GM21526 (cell line): ENCODE results near the gene CSNK2A1.
"Not testable (repeated sequence)": the region's sequence is repeated elsewhere in the genome, so short reads cannot be mapped to it uniquely, and the experiment has no call there.

Experiments used
- ATAC-seq: cut with Tn5 transposase; IDR thresholded peaks from one replicate; pipeline ENCODE4 v1.9.1; 2021; ENCODE audit warnings: moderate library complexity; ENCODE audit not compliant: unreplicated experiment, low FRiP score

The CSNK2A1 gene

GRCh38 chr20:497979-498378, 45.6 kb downstream of the CSNK2A1 start:
- no peak for ATAC-seq

GRCh38 chr20:496126-496696, 47.4 kb downstream of the CSNK2A1 start:
- no peak for ATAC-seq

GRCh38 chr20:492159-492558, 51.4 kb downstream of the CSNK2A1 start:
- no peak for ATAC-seq

GRCh38 chr20:487655-488054, 55.9 kb downstream of the CSNK2A1 start:
- ATAC-seq, result no peak

GRCh38 chr20:483815-484644, 59.6 kb downstream of the CSNK2A1 start:
- no peak for ATAC-seq

GRCh38 chr20:481167-481566, 62.4 kb downstream of the CSNK2A1 start:
- ATAC-seq, result no peak

- no peak for ATAC-seq
These were observed 63.5 kb downstream of the CSNK2A1 start for GRCh38 chr20:480044-480443.

GRCh38 chr20:479487-479886, 64.1 kb downstream of the CSNK2A1 start:
- no peak for ATAC-seq

- no peak for ATAC-seq
These were observed 64.6 kb downstream of the CSNK2A1 start for GRCh38 chr20:478949-479429.

GRCh38 chr20:478010-478948, 65.3 kb downstream of the CSNK2A1 start:
- ATAC-seq, result no peak

GRCh38 chr20:476561-477249, 66.9 kb downstream of the CSNK2A1 start:
- ATAC-seq, result not testable (repeated sequence)

- ATAC-seq, result no peak
These were observed 67.9 kb downstream of the CSNK2A1 start for GRCh38 chr20:475463-476357.

GRCh38 chr20:474581-474980, 69.0 kb downstream of the CSNK2A1 start:
- ATAC-seq, result no peak

GRCh38 chr20:472889-473292, 70.7 kb downstream of the CSNK2A1 start:
- no peak for ATAC-seq

- ATAC-seq, result no peak
These were observed 71.3 kb downstream of the CSNK2A1 start for GRCh38 chr20:472137-472846.

- no peak for ATAC-seq
These were observed 73.7 kb downstream of the CSNK2A1 start for GRCh38 chr20:469746-470490.

GRCh38 chr20:467755-468154, 75.8 kb downstream of the CSNK2A1 start:
- no peak for ATAC-seq
